ENCODE measurements around the gene OTOP3. TPM values are rescaled to one million over a fixed set of nuclear protein-coding genes. Genes with fewer than 3 reads are reported as not detected.

The OTOP3 gene
- total RNA-seq, 1 experiment from 2014 or later, result not detected

DNA sequence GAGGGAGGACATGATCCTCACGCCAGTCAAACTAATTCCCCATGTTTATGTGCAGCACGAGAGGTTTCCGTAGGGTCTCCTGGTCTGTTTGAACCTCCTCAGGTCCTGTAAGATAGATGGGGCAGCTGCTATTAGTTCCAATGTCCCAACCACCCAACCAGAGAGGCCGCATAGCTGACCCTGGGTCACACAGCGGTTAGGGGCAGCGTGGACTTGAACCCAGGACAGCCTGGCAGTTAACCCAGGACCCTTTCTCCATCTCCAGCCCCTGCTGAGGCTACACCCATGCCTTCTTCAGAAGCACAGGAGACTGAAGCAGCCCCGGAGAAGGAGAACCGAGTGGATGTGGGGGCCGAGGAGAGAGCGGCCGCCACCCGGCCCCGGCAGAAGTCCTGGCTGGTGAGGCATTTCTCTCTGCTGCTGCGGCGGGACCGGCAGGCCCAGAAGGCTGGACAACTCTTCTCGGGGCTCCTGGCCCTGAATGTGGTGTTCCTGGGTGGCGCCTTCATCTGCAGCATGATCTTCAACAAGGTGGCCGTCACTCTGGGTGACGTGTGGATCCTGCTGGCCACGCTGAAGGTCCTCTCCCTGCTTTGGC is 5.5 kb downstream of the OTOP3 start:
- DNase-seq (ENCODE audit: low spot score), result no peak

DNA sequence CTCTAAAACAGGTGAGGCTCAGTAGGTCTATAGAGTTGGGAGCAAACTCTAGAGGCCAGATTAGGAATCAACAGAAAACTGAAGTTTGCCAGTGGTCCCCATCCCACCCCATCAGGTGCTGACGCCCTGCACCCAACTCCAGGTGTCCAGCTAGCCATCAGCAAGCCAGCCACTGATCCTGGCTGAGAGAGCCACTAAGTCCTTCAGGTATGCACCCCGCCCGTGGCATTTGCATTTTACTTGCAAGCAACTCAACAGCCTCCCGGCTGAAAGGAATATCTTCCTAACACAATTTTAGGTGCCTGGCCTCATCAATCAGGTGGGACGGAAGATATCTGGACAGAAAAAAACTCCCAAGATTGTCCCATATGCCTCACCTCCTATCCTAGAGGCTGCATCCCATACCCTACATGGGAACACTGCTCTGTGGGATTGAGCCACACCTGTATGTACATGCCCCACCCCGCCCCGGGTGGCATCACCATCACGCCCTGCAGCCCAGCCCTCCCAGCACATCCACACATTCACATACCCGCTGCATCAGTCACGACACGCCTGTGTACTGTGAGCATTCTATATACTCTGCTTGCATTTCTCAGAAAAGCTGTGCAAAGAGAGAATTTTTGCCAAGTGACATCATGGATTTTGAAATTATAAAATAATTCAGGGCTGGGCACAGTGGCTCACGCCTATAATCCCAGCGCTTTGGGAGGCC is 8.3 kb downstream of the OTOP3 start:
- no peak for DNase-seq (ENCODE audit: low spot score)

DNA sequence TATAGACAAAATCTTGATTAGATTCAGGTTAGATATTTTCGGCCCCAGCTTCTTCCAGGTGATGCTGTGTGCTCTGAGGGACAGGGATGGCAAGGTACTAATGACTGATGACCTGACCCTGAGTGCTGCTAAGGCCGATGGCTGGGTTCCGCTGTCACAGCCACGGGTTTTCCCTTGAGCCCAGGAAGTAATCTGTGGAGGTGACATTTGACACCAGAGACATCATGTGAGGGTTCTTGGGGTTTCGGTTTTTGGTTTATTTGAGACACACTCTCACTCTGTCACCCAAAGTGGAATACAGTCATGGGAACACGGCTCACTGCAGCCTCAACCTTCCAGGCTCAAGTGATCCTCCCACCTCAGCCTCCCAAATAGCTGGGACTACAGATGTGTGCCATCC is 9.8 kb downstream of the OTOP3 start:
- DNase-seq (ENCODE audit: low spot score), result no peak

DNA sequence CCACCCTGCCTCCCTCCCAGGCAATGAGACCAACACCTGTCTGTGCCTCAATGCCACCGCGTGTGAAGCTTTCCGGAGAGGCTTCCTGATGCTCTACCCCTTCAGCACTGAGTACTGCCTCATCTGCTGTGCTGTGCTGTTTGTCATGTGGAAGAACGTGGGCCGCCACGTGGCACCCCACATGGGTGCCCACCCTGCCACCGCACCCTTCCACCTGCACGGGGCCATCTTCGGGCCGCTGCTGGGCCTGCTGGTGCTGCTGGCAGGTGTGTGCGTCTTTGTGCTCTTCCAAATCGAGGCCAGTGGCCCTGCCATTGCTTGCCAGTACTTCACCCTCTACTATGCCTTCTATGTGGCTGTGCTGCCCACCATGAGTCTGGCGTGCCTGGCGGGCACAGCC is 10.9 kb downstream of the OTOP3 start:
- DNase-seq (ENCODE audit: low spot score), result no peak

DNA sequence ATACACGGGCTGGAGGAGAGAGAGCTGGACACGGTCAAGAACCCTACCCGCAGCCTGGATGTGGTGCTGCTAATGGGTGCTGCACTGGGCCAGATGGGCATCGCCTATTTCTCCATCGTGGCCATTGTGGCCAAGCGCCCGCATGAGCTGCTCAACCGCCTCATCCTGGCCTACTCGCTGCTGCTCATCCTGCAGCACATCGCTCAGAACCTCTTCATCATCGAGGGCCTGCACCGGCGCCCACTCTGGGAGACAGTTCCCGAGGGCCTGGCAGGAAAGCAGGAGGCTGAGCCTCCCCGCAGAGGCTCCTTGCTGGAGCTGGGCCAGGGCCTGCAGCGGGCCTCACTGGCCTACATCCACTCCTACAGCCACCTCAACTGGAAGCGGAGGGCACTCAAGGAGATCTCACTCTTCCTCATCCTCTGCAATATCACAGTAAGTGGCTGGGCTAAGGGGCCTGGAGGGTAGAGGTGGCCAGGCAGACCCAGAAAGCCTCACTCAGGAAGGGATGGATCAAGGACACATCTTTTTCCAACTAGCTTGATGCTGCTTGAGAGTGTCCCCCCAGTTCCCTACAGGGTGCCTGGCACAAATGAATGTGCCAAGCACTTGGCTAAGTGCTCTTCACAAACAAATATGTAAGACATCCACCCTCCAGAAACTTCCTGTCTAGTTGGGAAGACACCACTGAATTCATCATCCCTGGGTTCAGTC is 11.5 kb downstream of the OTOP3 start:
- no peak for DNase-seq (ENCODE audit: low spot score)

DNA sequence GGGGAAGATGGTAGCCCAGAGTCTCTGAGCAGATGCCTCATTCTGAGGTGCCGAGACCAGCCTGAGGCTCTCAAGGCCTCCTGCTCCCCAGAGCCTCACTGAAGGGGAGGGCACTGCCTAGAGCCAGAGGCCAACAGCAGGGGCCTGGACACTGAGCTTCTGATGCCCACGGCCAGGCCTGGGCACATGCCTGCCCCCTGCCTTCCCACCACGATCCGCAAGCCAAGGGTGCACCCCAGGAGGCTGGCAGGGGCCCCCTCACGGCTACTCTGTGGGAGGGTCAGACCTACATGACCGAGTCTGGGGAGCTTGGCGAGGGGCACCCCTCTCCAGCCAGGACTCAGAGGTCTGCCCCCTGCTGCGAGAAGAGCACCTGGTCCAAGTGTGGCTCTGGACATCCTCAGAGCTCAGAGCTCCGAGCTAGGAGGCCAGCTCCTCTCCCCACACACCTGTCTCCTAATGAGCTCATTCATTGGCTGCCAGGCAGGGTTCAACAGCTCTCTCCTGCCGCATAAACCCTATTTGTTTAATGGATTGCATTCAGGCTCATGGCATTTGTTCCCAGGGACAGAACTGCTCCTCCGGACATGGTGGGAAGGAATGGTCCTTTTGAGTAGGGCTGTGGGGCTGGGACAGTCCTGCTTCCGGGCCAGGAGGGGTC is 13.9 kb downstream of the OTOP3 start:
- no peak for DNase-seq (ENCODE audit: low spot score)

DNA sequence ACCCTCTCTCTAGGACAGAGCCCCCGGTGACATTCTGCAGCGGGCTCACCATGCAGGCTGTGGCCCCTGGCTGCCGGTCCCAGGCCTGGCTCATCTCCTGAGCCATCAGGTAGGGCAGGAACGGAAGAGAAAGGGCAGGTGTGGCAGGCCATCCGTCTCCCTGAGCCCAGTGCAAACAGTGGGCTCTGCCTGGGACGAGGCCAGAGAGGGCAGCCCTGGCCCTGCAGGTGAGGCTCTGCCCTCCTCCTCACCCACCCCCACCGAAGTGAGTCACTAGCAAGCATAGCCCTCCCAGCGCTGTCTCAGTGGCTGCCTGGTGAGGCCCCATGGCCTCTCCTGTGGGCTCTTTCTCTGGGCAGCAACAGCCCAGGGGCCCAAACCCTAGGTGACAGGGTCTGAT is 14.5 kb downstream of the OTOP3 start:
- DNase-seq (ENCODE audit: low spot score), result no peak

DNA sequence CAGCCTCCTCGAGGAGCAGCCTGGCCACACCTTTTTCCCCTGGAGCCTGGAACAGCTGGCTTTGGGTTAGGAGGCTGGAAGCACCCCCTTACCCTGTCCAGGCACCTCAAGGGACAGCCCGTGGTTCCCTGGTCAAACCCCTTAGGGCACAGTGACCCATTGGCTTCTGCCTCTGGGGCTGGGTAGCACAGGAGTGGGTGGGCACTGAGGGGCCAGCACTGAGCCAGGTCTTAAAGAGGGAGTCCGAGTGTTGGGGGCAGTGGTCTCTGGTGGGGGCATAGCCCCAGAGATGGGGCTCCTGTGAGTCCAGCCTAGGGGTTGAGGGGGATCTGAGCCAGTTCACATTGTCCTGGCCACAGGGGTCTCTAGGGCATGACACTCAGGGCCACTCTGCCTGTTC is 15.4 kb downstream of the OTOP3 start:
- no peak for DNase-seq (ENCODE audit: low spot score)

DNA sequence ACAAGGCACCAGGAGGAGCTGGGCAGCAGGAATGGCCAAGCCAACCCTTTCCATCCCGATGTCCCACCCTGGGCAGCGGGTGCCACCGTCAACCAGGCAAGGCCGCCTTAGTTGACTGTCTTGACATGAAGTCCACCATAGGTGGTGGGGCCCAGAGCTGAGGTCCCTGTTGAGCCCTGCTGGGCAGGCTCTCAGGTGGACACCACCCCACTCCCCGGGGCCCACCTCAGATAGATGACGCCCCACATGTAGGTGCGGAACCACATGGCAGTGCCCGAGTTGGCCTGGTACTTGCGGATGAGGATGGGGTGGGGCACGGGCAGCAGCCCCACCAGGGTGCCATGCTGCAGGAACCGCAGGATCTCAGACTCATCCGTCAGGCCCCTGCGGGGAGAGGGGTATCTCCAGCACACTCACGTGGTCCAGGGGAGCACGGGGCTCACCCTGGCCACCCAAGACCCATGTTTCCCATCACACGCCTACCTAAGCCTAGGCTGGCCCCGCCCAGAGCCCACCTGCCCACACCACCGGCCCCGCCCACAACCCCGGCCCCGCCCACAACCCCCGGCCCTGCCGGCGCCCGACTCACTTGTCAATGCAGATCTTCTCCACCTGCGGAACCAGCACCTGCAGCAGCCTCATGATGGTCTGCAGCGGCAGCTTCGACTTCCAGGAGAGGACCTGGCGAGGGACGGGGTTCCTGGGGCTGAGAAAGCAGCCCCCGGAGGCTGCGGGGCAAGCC is 16.2 kb downstream of the OTOP3 start:
- DNase-seq (ENCODE audit: low spot score), result no peak

DNA sequence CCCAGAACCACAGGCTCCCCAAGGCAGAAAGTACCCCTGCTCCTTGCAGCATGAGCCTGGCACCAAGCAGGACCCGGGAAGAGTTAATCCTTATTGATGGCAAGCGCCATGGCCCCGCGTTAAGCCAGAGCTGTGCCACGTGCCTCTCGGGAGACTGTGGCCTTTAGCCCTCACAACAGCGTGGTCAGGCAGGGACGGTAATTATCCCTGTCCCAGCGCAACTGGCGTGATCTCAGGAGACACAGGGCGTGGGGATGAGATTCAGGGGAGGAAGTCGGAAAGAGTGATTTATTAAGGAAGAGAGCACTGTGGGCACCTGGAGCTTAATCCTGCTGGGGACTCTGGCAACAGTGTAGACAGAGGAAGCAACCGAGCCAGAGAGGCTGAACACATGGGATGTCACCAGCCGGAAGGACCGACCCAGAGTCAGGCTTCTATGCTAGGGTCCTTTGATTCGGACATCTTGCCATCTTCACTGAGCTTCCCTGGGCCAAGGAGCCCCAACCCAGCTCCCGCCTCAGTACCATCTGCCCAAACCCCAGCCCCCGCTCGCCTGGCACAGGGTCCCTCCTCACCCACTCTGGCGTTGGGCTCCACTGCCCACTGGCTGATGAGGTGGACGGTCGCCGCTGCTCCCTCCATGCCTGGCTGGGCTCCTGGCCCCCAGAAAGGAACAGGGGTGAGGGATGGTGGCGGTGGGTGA is 16.9 kb downstream of the OTOP3 start:
- no peak for DNase-seq (ENCODE audit: low spot score)

DNA sequence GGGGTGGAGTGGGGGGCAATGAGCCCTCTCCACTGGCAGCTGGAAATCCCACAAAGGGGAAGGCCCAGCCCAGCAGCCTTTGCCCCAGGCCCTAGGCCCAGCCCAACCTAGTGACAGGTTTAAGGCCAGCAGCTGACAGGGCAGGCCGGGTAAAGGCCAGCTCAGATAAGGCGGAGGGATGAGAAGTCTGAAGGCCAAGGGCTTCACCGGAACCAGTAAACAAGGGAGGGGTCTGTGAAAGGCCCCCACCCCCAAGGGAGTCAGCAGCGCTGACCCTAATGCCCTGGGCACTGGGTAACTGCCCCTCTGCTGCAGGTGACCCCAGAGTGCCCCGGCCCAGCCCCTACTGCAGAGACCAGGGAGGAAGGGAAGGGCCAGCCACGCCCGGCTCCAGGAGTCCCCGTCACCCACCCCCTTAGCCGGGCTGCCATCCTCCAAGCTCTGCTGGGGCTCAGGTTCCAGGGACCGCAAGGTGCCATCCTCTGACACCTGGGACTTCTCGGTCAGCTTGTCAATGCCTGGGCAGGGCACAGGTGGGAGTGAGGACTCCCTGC is 17.5 kb downstream of the OTOP3 start:
- DNase-seq (ENCODE audit: low spot score), result no peak

DNA sequence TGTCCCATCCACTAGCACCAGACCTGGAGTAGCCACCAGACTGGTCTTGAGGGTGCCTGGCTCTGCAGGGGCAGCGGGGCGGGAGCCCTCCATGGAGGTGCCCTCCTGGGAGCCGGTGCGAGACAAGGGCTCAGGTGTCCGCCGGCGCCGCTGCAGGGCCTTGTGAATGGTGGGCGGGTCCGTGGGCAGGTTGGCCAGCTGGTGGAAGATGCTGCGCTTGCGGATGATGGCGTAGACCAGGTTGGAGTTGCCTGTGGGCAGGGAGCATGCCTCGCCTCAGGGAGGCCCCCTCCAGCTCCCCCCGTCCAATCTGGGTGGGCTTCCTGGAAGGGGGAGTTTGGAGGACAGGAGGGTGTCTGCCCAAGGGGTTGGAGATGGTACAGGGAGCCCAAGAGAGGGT is 18.4 kb downstream of the OTOP3 start:
- no peak for DNase-seq (ENCODE audit: low spot score)

DNA sequence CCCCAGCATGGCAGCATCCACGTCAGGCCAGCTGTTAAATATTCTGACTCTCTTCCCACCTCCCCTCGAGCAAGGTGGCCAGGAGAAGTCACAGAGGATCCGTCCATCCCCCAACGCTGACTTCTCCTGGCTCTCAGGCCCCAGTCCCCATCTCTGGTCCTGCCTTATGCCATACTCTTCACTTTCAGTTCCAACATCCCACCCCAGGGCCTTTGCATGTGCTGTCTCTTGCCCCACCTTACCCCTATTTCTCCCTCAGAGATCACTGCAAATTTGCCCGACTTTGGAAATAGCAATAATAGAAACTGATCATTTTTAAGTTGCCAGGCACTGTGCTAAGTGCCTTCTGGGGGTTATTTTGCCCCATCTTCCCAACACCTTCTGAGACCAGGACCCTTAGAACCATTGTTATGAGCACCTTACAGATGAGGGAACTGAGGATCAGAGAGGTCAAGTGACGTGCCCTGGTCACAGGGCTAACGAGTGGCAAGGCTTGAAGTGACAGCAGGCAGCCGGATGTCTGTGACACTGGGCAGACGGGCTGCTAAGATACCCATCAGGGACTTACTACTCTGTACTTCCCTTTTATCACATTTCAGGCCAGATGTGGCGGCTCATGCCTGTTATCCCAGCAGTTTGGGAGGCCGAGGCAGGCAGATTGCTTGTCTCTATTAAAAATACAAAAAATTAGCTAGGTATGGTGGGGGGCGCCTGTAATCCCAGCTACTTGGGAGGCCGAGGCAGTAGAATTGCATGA is 19.1 kb downstream of the OTOP3 start:
- DNase-seq (ENCODE audit: low spot score), result no peak

DNA sequence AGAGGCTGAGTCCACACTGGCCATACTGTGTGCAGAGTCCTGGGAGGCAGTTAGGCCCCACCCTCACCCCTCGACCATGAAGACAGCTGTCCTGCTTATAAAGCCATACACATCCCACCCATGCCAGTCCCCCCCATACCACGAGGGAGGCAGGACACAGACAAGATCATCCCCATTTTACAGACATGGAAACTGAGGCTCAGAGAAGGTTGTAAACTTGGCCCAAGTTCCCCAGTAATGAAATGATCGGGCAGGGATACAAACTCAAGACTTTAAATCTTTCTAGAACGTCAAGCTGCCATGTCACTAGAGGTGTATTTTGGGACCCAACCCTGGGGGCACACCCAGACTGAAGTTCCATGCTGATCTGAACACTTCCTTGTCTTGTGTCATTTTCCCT is 20.4 kb downstream of the OTOP3 start:
- DNase-seq (ENCODE audit: low spot score), result no peak

DNA sequence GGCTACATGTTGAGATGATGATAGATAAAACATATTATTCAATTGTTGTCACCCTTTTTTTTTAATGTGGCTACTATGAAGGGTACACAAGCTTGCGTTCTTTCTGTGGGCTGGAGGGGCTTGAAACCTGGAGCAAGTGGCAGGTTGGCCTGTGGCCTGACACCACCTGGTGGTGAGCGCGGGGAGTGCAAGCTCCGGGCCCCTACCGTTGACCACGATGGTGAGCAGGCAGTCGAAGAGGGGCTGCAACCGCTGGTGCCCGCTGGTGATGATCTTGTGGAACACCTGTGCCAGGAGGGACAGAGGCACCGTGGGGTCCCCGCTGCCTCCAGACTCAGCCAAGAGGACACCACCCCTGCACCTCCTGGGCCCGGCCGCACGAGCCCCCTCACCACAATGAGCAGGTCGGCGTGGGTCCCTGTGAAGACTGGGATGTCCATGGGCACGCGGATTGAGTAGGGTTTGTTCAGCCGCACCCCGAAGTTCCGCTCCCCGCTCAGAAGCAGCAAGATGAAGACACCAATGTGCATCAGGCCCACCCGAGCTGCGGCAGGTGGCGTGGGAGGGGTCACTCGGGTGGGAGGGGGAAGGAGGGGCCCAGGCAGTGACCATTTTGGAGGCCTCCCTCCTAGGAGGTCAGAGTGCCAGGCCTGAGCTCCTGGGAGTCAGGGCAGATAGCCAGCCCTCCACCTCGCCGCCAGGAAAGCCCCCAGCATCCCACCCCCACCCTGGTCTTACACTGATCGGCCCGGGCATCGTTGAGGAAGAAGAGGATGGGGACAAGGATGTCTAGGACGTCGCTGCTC is 22.4 kb downstream of the OTOP3 start:
- DNase-seq (ENCODE audit: low spot score), result peak; percentile 44

DNA sequence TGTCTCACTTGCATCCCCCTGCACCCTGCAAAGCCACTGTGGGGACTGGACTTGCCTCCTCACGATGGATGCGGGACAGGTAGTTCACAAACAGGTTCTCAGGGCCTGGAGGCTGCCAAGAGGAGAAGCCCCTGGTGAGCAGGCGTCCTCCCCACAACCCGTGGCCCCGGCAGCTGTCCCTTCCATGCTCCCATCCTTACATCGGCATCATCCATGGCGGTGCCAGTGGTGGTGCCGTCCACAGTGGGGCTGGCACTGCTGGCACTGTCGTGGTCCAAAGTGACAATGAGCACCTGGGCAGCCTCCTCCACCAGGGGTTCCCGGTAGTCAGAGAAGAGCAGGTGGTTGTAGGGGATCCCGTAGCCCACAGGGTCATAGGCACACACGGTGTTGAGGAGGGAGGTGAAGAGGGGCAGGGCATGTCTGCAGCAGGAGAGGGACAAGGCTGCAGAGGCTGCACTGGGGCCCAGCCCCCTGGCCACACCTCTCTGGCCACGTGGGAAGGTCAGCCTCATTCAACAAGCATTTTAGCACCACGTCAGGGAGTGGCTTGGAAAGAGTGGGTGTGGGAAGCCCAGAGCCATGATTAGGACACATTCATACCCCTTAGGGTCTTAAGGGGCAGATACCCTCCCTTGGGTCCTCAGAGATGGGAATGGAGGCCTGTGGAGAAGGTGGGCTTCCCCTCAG is 24.3 kb downstream of the OTOP3 start:
- no peak for DNase-seq (ENCODE audit: low spot score)

DNA sequence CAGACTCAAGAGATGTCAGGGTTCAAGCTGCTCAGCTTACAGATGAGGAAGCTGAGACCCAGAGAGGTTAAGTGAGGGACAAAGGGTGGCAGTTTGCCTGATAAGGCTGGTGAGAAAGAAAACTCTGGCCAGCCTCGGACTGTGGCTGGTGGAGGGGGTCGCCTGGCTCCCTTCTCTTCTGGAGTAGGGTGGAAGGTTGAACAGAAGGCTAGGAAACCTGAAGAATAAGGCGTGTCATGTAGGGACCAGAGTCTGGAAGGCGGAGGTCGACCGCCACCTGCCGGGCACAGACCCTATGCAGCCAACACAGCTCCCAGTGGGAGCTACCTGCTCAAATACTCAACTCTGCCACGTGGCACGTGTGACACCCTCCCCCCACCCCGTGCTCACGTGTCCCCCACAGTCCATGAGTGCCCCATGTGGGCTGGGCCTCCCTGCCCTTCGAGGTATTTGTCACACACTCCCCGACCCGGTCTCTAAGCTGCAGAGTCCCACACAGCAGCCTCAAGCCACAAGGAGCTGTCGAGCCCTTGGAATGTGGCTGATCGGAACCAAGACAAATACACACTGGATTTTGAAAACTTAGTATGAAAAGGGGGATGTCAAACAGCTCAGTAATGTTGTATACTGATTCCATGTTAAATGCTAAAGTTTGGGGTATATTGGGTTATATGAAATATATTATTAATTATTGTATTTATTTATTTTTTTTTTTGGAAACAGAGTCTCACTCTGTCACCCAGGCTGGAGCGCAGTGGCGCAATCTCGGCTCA is 25.1 kb downstream of the OTOP3 start:
- peak; percentile 87 for DNase-seq (ENCODE audit: low spot score)

Data from H4 (cell line).